DND-41 (cell line): ENCODE data around the gene PTPRN2.

Experiments used
- CTCF ChIP-seq: IDR thresholded peaks from 2 replicates; pipeline ENCODE4 v1.5.1; 2012; ENCODE audit warnings: borderline replicate concordance, low read length, moderate library complexity, mild to moderate bottlenecking; ENCODE audit not compliant: poor library complexity, severe bottlenecking; ENCODE audit errors: extremely low read depth
- EZH2 ChIP-seq: IDR thresholded peaks from 3 replicates; pipeline ENCODE4 v1.6.1; 2012; ENCODE audit warnings: borderline replicate concordance, low read depth, mild to moderate bottlenecking, moderate library complexity, low read length, inconsistent platforms; ENCODE audit not compliant: severe bottlenecking

GRCh38 chr7:157508477-157508881, 1079.1 kb downstream of the PTPRN2 start:
- TF ChIP-seq CTCF (no peak), EZH2 (no peak)
